GM11168 (cell line): ENCODE data around the gene PLAAT3.
"Not testable (repeated sequence)": the region's sequence is repeated elsewhere in the genome, so short reads cannot be mapped to it uniquely, and the experiment has no call there.

Experiments
- in situ Hi-C: fragments of 300-500 bp; cut with MboI; formaldehyde crosslinking; loops from one replicate; pipeline ENCODE4 v1.12.0; 2022; ENCODE audit warnings: low sequenced_read_pairs; ENCODE audit not compliant: unreplicated experiment

The PLAAT3 gene

GRCh38 chr11:63548178-63548577, 66.1 kb downstream of the PLAAT3 start:
- in situ Hi-C loops: no loop called here

- in situ Hi-C loops: no loop called here
These were observed 67.2 kb downstream of the PLAAT3 start for GRCh38 chr11:63547061-63547460.

GRCh38 chr11:63543711-63544110, 70.5 kb downstream of the PLAAT3 start:
- in situ Hi-C loops: no loop called here

GRCh38 chr11:63542506-63542905, 71.7 kb downstream of the PLAAT3 start:
- in situ Hi-C loops: not testable (repeated sequence)

GRCh38 chr11:63537293-63538101, 76.7 kb downstream of the PLAAT3 start:
- in situ Hi-C loops: no loop called here

- in situ Hi-C loops: no loop called here
These were observed 77.5 kb downstream of the PLAAT3 start, which contains the start of gene PLAAT4 for GRCh38 chr11:63536669-63537292. Gene PLAAT4 (plus strand): TSS chr11:63536808. CDS start chr11:63536869, 61 bp downstream.

GRCh38 chr11:63535734-63536133, 78.5 kb downstream of the PLAAT3 start:
- in situ Hi-C loops: no loop called here

- in situ Hi-C loops: no loop called here
These were observed 79.3 kb downstream of the PLAAT3 start for GRCh38 chr11:63534895-63535461.

GRCh38 chr11:63534076-63534475, 80.2 kb downstream of the PLAAT3 start:
- in situ Hi-C loops: no loop called here

GRCh38 chr11:63532799-63533475, 81.3 kb downstream of the PLAAT3 start:
- in situ Hi-C loops: no loop called here

GRCh38 chr11:63532117-63532516, 82.1 kb downstream of the PLAAT3 start:
- in situ Hi-C loops: no loop called here

- in situ Hi-C loops: not testable (repeated sequence)
These were observed 83.0 kb downstream of the PLAAT3 start for GRCh38 chr11:63531074-63531792.

- in situ Hi-C loops: no loop called here
These were observed 84.2 kb downstream of the PLAAT3 start for GRCh38 chr11:63530021-63530420.

GRCh38 chr11:63529373-63529772, 84.9 kb downstream of the PLAAT3 start:
- in situ Hi-C loops: not testable (repeated sequence)

- in situ Hi-C loops: not testable (repeated sequence)
These were observed 85.4 kb downstream of the PLAAT3 start for GRCh38 chr11:63528729-63529278.

- in situ Hi-C loops: not testable (repeated sequence)
These were observed 86.1 kb downstream of the PLAAT3 start for GRCh38 chr11:63528156-63528555.

GRCh38 chr11:63527667-63528066, 86.6 kb downstream of the PLAAT3 start:
- in situ Hi-C loops: no loop called here
